Measurements from ENCODE around the gene FTCD. TPM values are rescaled to one million over a fixed set of nuclear protein-coding genes. Genes with fewer than 3 reads are reported as not detected.

The FTCD gene
- total and polyA plus RNA-seq, 12 donors: 0.14 to 4.4 (median 1.1) TPM

GRCh38 chr21:46122237-46122671 is 33.1 kb downstream of the FTCD start:
- H3K27me3 ChIP-seq: no peaks in the 10 kb centered on the region
- 87 to 89% methylated on average over 12 of the region's 12 CpGs for WGBS, 2 donors
- no peaks in the 10 kb centered on the region for H3K4me1 ChIP-seq
- H3K4me3 ChIP-seq: no peak overlapping the region
- H3K27ac ChIP-seq: no peak overlapping the region
- no peaks in the 10 kb centered on the region for H3K9me3 ChIP-seq
- DNase-seq: peak in 1 of 2 donors; percentile 2
- ATAC-seq: no peak
- TF ChIP-seq, protein P1, sequence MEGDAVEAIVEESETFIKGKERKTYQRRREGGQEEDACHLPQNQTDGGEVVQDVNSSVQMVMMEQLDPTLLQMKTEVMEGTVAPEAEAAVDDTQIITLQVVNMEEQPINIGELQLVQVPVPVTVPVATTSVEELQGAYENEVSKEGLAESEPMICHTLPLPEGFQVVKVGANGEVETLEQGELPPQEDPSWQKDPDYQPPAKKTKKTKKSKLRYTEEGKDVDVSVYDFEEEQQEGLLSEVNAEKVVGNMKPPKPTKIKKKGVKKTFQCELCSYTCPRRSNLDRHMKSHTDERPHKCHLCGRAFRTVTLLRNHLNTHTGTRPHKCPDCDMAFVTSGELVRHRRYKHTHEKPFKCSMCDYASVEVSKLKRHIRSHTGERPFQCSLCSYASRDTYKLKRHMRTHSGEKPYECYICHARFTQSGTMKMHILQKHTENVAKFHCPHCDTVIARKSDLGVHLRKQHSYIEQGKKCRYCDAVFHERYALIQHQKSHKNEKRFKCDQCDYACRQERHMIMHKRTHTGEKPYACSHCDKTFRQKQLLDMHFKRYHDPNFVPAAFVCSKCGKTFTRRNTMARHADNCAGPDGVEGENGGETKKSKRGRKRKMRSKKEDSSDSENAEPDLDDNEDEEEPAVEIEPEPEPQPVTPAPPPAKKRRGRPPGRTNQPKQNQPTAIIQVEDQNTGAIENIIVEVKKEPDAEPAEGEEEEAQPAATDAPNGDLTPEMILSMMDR (IDR thresholded peaks at IDR 0.05): no peak
- peaks cover 4 to 93% (median 48%) of the 10 kb centered on the region in 9 donors for H3K36me3 ChIP-seq
- intact Hi-C loops (cut with DNase I): no loop called here

DNA sequence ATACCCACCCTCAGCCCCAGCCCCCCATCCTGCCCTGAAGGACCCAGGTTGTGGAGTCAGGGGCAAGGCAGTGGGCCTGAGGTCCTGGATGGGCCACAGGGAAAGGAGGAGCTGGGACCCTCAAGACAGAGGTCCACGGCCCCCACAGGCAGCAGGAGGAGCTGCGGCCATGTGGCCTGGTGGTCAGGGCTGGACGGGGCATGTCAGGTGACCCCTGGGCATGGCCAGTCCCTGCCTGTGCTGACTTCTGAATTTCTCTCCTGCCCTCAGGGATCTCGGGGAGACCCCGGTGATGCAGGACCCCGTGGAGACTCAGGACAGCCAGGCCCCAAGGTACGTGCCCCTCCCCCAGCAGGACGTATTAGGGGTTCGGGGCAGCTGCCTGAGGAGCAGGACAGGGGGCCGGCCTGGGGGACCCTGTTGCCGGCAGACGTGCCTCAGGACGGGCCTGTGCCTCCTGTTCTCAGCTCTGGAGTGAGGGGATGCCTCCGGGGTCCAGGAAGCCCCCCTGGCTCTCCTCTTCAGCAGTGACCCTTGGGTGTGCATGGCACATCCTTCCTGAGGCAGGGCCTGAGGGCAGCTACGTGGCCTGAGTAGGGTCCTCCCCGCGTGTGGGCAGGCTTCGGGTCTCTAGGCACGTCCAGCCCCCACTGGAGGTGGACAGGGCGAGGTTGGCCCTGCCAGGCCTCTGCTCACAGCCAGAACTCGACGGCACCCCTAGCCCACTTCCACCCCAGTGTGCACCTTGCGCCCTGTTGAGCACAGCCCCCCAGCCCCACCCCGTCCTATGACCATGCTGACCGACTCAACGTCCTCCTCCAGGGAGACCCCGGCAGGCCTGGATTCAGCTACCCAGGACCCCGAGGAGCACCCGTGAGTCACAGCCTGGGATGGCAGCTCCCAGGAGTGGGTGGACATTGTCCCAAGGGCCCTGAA is 33.8 kb downstream of the FTCD start:
- no peak overlapping the region for H3K4me3 ChIP-seq
- ATAC-seq (no peak), DNase-seq (peak; percentile 3 to 13)
- 94% methylated on average over 29 of the region's 29 CpGs for WGBS, 2 donors
- H3K27me3 ChIP-seq: no peaks in the 10 kb centered on the region
- peaks cover 11 to 93% (median 49%) of the 10 kb centered on the region in 9 donors for H3K36me3 ChIP-seq
- no peaks in the 10 kb centered on the region for H3K4me1 ChIP-seq
- TF ChIP-seq, protein P1 (IDR thresholded peaks at IDR 0.05): no peak
- H3K9me3 ChIP-seq: no peaks in the 10 kb centered on the region
- intact Hi-C loops (cut with DNase I): no loop called here
- H3K27ac ChIP-seq: peak overlapping the region in 1 of 10 donors; percentile 13

- intact Hi-C loops (cut with DNase I): no loop called here
- DNase-seq (peak; percentile 3 to 8), ATAC-seq (no peak)
- H3K36me3 ChIP-seq: peaks cover 12 to 93% (median 56%) of the 10 kb centered on the region in 9 donors
- 86 to 90% methylated on average over 23 to 26 of the region's 26 CpGs for WGBS, 2 donors
- peak overlapping the region in 1 of 10 donors; percentile 13 for H3K27ac ChIP-seq
- H3K4me1 ChIP-seq: no peaks in the 10 kb centered on the region
- TF ChIP-seq, protein P1 (IDR thresholded peaks at IDR 0.05): no peak
- H3K9me3 ChIP-seq: no peaks in the 10 kb centered on the region
- H3K4me3 ChIP-seq: no peak overlapping the region
- H3K27me3 ChIP-seq: no peaks in the 10 kb centered on the region
These were observed 34.8 kb downstream of the FTCD start for GRCh38 chr21:46120301-46121285.
